GM18519 (cell line): Measurements from ENCODE around the gene CD300E.

Experiments
- ATAC-seq: cut with Tn5 transposase; IDR thresholded peaks from one replicate; pipeline ENCODE4 v1.9.1; 2021; ENCODE audit warnings: mild to moderate bottlenecking, moderate library complexity; ENCODE audit not compliant: unreplicated experiment, low FRiP score

CD300E gene

GRCh38 chr17:74569020-74570003, 54.2 kb downstream of the CD300E start:
- ATAC-seq = no peak

DNA sequence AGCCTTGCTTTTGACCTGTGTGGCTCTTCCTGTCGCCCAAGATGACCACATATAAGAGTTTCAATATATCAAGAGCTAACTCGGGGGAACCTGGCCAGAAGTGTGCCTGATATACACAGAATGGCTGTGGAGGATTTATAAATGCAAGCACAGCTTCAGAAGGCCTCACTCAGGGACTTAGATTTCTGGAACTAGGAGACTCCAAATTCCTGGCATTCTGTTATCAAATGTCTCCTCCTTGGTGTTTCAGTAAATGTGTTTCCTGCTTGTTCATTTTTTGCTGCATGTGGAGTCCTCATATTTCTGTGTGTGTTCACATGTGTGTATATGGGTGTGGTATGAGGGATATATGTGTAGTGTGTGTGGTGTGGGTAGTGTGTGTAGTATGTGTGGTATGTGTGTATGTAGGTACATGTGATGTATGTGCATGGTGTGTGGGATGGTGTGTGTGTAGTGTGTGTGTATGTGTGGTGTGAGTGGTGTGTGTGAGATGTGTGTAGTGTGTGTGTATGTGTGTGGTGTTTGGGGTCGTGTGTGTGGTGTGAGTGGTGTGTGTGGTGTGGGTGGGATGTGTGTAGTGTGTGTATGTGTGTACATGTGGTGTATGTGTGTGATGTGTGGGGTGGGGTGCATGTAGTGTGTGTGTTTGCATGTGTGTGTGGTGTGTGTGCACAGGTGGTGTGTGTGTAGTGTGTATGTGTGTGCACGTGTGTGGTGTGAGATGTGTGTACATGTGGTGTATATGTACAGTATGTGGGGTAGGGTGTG, 55.2 kb downstream of the CD300E start:
- ATAC-seq = no peak

DNA sequence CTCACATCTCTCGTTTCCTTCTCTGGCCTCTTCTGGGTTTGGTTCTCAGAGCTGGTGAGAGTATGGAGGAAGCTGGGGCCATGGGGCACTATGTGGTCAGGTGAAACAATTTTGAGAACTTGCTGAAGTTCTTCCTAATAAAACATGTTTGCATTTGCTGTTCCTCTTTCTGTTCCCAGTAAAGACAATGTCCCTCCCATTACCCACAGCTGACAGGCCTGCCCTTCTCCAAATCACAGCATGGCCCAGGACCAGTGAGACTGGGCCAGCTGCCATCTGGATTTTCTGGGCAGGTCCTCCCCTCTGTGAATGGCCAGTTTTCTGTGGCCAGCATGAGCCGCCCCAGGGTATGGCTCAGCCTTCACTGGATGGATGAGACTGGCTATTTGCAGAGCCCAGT, 56.1 kb downstream of the CD300E start, which contains the start of gene CD300H:
Gene CD300H, minus strand, starts transcription at position 113 of the 400 bp plus-strand sequence.
- ATAC-seq = no peak

DNA sequence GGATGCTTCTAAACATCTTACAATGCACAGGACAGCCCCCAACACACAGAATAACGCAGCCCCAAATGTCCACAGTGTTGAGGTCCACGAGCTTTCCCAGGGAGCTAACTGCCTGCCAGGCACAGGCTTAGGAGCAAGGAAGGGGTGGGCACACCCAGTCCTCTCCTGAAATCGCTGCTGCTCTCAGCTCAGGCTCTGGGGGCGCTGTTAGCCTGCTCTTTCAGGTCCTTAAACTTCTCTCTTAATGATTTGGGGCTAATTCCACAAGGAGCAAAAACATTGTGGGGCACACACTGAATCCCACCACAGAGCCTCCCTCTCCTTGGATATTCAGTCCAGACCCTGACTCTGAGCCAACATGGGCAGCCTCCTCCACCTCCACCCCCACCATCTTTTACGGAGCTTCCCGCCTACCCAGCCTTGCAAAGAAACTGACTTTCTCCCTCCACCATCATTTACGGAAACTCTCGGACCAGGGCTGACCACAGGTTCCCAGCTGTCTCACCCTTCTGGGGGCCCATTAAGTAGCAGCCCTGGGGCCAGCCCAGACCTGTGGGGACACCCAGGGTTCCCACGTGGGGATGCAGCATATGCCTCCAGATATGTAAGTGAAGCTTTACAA, 57.3 kb downstream of the CD300E start:
- no peak for ATAC-seq

- no peak for ATAC-seq
Observed at GRCh38 chr17:74565126-74565525, 58.4 kb downstream of the CD300E start.

DNA sequence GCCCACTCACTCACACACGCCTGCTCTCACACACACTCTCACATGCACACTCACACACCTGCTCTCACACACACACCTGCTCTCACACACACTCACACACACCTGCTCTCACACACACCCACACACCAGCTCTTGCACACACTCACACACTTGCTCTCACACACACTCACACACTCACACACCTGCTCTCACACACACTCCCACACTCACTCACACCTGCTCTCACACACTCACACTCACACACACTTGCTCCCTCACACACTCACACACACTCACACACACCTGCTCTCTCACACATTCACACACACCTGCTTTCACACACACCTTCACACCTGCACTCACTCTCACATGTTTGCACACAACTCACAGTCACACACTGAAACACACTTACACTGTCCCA, 60.2 kb downstream of the CD300E start:
- ATAC-seq = no peak

DNA sequence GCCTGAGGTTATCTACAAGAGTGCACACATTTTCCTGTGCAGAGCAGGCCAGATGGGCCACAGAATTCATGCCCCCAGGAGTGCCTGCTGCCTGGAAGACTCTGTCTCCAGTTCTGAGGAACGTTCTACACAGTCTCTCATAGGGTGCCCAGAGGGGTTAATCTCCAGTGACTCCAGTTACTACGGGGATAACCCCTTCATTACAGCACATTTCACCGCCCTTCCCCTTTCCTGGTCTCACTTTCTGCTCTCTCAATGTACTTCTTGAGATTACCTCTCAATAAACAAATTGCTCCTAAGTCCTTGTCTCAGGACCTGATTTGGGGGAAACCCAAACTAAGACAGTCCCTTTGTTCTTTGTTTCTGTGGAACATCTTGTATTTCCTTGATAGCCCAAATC, 62.0 kb downstream of the CD300E start:
- no peak for ATAC-seq
